Measurements from ENCODE around the gene PCDHB11. TPM values are rescaled to one million over a fixed set of nuclear protein-coding genes. Genes with fewer than 3 reads are reported as not detected.
"Not testable (repeated sequence)": the region's sequence is repeated elsewhere in the genome, so short reads cannot be mapped to it uniquely, and the experiment has no call there.

PCDHB11 gene
- total RNA-seq, 2 donors from 2014 or later, result 1.8 to 3.3 TPM

DNA sequence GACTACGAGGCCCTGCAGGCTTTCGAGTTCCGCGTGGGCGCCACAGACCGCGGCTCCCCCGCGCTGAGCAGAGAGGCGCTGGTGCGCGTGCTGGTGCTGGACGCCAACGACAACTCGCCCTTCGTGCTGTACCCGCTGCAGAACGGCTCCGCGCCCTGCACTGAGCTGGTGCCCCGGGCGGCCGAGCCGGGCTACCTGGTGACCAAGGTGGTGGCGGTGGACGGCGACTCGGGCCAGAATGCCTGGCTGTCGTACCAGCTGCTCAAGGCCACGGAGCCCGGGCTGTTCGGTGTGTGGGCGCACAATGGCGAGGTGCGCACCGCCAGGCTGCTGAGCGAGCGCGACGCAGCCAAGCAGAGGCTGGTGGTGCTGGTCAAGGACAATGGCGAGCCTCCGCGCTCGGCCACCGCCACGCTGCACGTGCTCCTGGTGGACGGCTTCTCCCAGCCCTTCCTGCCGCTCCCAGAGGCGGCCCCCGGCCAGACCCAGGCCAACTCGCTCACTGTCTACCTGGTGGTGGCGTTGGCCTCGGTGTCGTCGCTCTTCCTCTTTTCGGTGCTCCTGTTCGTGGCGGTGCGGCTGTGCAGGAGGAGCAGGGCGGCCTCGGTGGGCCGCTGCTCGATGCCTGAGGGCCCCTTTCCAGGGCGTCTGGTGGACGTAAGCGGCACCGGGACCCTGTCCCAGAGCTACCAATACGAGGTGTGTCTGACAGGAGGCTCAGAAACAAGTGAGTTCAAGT, 15.1 kb upstream of the PCDHB11 start:
- DNase-seq; intact Hi-C loops (cut with DNase I); ATAC-seq: not testable (repeated sequence)

GRCh38 chr5:141186897-141187512, 12.4 kb upstream of the PCDHB11 start, which contains the start of gene PCDHB9:
PCDHB9 (plus strand) TSS chr5:141187161; CDS start chr5:141187319, 158 bp downstream.
- ATAC-seq, result no peak
- intact Hi-C loops (cut with DNase I), result no loop called here

GRCh38 chr5:141188682-141189081, 10.7 kb upstream of the PCDHB11 start:
- DNase-seq; ATAC-seq; intact Hi-C loops (cut with DNase I): not testable (repeated sequence)

More at GRCh38 chr5:141186897-141187512, 12.4 kb upstream of the PCDHB11 start, which contains the start of gene PCDHB9:
- DNase-seq, result no peak

DNA sequence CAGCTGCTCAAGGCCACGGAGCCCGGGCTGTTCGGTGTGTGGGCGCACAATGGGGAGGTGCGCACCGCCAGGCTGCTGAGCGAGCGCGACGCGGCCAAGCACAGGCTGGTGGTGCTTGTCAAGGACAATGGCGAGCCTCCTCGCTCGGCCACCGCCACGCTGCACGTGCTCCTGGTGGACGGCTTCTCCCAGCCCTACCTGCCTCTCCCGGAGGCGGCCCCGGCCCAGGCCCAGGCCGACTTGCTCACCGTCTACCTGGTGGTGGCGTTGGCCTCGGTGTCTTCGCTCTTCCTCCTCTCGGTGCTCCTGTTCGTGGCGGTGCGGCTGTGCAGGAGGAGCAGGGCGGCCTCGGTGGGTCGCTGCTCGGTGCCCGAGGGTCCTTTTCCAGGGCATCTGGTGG, 10.3 kb upstream of the PCDHB11 start:
- intact Hi-C loops (cut with DNase I), result not testable (repeated sequence)

DNA sequence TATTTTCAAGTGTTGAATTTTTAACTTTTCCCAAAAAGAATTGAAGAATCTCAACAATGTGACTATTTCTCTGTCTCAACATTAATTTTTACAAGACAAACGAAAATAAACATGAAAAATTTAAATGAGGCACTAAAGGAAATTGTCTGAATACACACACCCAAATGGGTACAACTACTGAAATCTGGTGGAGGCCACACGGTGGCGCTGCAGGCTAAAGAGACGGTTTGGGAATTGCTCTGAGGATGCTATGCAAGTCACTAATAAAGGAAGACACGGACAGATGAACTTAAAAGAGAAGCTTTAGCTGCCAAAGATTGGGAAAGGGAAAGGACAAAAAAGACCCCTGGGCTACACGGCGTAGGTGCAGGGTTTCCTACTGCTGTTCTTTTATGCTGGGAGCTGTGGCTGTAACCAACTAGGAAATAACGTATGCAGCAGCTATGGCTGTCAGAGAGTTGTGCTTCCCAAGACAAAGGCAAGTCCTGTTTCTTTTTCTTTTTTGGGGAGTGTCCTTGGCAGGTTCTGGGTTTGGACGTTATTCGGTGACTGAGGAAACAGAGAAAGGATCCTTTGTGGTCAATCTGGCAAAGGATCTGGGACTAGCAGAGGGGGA, 7.2 kb upstream of the PCDHB11 start, which contains the start of gene PCDHB10:
PCDHB10 (plus strand) TSS at position 244 of the 616 bp plus-strand sequence; CDS start at position 444, 200 bp downstream.
- ATAC-seq, result no peak
- peak; percentile 29 for DNase-seq
- intact Hi-C loops (cut with DNase I), result no loop called here

More for the DNA sequence above, 10.3 kb upstream of the PCDHB11 start:
- DNase-seq, ATAC-seq: not testable (repeated sequence)

GRCh38 chr5:141194332-141194731, 5.1 kb upstream of the PCDHB11 start:
- ATAC-seq; intact Hi-C loops (cut with DNase I); DNase-seq: not testable (repeated sequence)

DNA sequence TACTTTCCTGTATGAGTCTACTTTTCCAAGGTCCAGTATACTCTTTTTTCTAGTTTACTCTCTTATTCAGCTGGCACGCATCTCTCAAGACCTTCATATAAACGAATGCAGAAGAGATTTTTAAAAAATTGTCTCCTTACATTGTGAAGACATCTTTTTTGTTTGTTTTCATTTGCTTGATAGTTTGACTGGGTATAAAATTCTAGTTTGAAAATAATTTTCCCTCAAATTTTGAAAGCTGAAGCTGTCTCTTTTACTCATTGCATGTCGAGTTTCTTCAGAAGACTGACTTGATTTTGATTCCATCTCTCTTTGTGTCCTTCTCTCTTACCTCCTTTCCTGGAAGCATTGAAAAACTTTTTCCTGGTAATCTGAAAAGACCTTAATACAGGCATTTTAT, 3.1 kb upstream of the PCDHB11 start:
- intact Hi-C loops (cut with DNase I), result no loop called here
- DNase-seq (no peak), ATAC-seq (no peak)

- ATAC-seq, DNase-seq: not testable (repeated sequence)
- intact Hi-C loops (cut with DNase I), result loop anchor here in 1 of 2 donors (10.0 kb wide), 1 partner anchor 154 kb away; the partner anchor contains the start of genes PCDHGA4, PCDHGB1 and PCDHGB2
Measured at GRCh38 chr5:141201126-141201525, 1.7 kb downstream of the PCDHB11 start.

- not testable (repeated sequence) for ATAC-seq, DNase-seq
- intact Hi-C loops (cut with DNase I), result loop anchor here in 1 of 2 donors (10.0 kb wide), 1 partner anchor 153 kb away; the partner anchor contains the start of genes PCDHGA4, PCDHGB1 and PCDHGB2
Measured at GRCh38 chr5:141201646-141202045, 2.2 kb downstream of the PCDHB11 start.

DNA sequence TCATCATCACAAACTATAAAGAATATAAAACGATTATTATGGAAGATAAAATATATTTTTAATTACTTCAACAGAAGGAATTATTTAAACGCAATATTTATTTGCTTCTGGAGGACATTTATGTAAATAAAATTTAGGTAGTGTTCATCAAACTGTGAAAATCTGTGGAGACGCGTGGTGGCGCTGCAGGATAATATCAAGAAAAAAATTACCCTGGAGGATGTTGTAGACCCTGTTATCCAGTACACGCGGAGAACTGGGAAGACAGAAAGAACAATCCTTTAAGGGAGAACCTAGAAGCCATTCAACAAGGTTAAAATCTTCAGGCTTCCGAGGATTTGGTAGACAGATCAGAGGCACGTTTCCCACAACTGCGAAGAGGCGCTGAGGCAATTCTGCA, 9.1 kb downstream of the PCDHB11 start, which contains the start of gene PCDHB12:
PCDHB12 (plus strand) TSS at position 242 of the 400 bp plus-strand sequence. CDS start 189 bp downstream, outside the sequence.
- intact Hi-C loops (cut with DNase I), result loop anchor here in 1 of 2 donors (10.0 kb wide), 1 partner anchor 146 kb away; the partner anchor contains the start of genes PCDHGA4, PCDHGB1 and PCDHGB2
- ATAC-seq (no peak), DNase-seq (no peak)

DNA sequence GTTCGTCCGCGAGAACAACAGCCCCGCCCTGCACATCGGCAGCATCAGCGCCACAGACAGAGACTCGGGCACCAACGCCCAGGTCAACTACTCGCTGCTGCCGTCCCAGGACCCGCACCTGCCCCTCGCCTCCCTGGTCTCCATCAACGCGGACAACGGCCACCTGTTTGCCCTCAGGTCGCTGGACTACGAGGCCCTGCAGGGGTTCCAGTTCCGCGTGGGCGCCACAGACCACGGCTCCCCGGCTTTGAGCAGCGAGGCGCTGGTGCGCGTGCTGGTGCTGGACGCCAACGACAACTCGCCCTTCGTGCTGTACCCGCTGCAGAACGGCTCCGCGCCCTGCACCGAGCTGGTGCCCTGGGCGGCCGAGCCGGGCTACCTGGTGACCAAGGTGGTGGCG, 10.9 kb downstream of the PCDHB11 start:
- not testable (repeated sequence) for DNase-seq, ATAC-seq
- intact Hi-C loops (cut with DNase I), result loop anchor here in 1 of 2 donors (10.0 kb wide), 1 partner anchor 365 kb away; no protein-coding TSS in a partner anchor

DNA sequence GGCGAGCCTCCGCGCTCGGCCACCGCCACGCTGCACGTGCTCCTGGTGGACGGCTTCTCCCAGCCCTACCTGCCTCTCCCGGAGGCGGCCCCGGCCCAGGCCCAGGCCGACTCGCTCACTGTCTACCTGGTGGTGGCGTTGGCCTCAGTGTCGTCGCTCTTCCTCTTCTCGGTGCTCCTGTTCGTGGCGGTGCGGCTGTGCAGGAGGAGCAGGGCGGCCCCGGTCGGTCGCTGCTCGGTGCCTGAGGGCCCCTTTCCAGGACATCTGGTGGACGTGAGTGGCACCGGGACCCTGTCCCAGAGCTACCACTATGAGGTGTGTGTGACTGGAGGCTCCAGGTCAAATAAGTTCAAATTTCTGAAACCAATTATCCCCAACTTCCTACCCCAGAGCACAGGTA, 11.4 kb downstream of the PCDHB11 start:
- not testable (repeated sequence) for DNase-seq, ATAC-seq
- intact Hi-C loops (cut with DNase I), result loop anchor here in 1 of 2 donors (10.0 kb wide), 1 partner anchor 364 kb away; no protein-coding TSS in a partner anchor

GRCh38 chr5:141213656-141214339, 14.4 kb downstream of the PCDHB11 start, which contains the start of gene PCDHB13:
PCDHB13 (plus strand) TSS chr5:141213919; CDS start chr5:141214124, 205 bp downstream.
- intact Hi-C loops (cut with DNase I), result loop anchor here in 1 of 2 donors (10.0 kb wide), 1 partner anchor 361 kb away; no protein-coding TSS in a partner anchor
- peak; percentile 75 to 79 for ATAC-seq
- DNase-seq, result peak; percentile 73

- not testable (repeated sequence) for ATAC-seq, DNase-seq
- intact Hi-C loops (cut with DNase I), result loop anchor here in 1 of 2 donors (10.0 kb wide), 1 partner anchor 360 kb away; no protein-coding TSS in a partner anchor
Measured at GRCh38 chr5:141214583-141214982, 15.2 kb downstream of the PCDHB11 start.

DNA sequence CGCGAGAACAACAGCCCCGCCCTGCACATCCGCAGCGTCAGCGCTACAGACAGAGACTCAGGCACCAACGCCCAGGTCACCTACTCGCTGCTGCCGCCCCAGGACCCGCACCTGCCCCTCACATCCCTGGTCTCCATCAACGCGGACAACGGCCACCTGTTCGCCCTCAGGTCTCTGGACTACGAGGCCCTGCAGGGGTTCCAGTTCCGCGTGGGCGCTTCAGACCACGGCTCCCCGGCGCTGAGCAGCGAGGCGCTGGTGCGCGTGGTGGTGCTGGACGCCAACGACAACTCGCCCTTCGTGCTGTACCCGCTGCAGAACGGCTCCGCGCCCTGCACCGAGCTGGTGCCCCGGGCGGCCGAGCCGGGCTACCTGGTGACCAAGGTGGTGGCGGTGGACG, 16.1 kb downstream of the PCDHB11 start:
- intact Hi-C loops (cut with DNase I), result loop anchor here in 1 of 2 donors (10.0 kb wide), 1 partner anchor 359 kb away; no protein-coding TSS in a partner anchor
- not testable (repeated sequence) for ATAC-seq, DNase-seq

- DNase-seq, ATAC-seq: not testable (repeated sequence)
- intact Hi-C loops (cut with DNase I), result loop anchor here in 1 of 2 donors (10.0 kb wide), 1 partner anchor 359 kb away; no protein-coding TSS in a partner anchor
Measured at GRCh38 chr5:141216035-141216434, 16.6 kb downstream of the PCDHB11 start.

- no peak for DNase-seq
- intact Hi-C loops (cut with DNase I), result loop anchor here in 1 of 2 donors (5.0 kb wide), 1 partner anchor 339 kb away; no protein-coding TSS in a partner anchor
- ATAC-seq, result peak in 1 of 2 donors; percentile 61
Measured at GRCh38 chr5:141223112-141223783, 23.8 kb downstream of the PCDHB11 start, which contains the start of gene PCDHB14. PCDHB14 (plus strand) TSS chr5:141223343; CDS start chr5:141223506, 163 bp downstream.
